Hepatocyte (in vitro differentiated cells): ENCODE results near the gene RASGRP3. TPM values are rescaled to one million over a fixed set of nuclear protein-coding genes. Genes with fewer than 3 reads are reported as not detected.

Experiments used
- DNase-seq: peaks from one replicate; pipeline ENCODE4 v3.0.0-alpha.2; 2016; ENCODE audit warnings: low spot score
- H2AFZ ChIP-seq: fragments of 200-600 bp; sonication (generic); 2 replicates; pipeline ENCODE4 v1.6.0; 2016; ENCODE audit warnings: antibody characterized with exemption, mild to moderate bottlenecking
- H3K27ac ChIP-seq: fragments of 200-600 bp; sonication (generic); 2 replicates; pipeline ENCODE4 v1.5.1; 2016; ENCODE audit warnings: mild to moderate bottlenecking
- H3K27me3 ChIP-seq: fragments of 200-600 bp; sonication (generic); 2 replicates; pipeline ENCODE4 v1.6.1; 2016
- H3K36me3 ChIP-seq: fragments of 200-600 bp; sonication (generic); replicated peaks from 2 replicates; pipeline ENCODE4 v1.5.1; 2016; ENCODE audit warnings: low read depth; ENCODE audit not compliant: insufficient read depth
- H3K4me1 ChIP-seq: fragments of 200-600 bp; sonication (generic); 2 replicates; pipeline ENCODE4 v1.5.1; 2016; ENCODE audit warnings: mild to moderate bottlenecking, moderate library complexity; ENCODE audit not compliant: insufficient read depth
- H3K4me2 ChIP-seq: fragments of 200-600 bp; sonication (generic); 2 replicates; pipeline ENCODE4 v1.6.0; 2016
- H3K4me3 ChIP-seq: fragments of 200-600 bp; sonication (generic); 2 replicates; pipeline ENCODE4 v1.5.1; 2016; ENCODE audit warnings: mild to moderate bottlenecking
- H3K79me2 ChIP-seq: fragments of 200-600 bp; sonication (generic); 2 replicates; pipeline ENCODE4 v1.6.0; 2017; ENCODE audit warnings: mild to moderate bottlenecking
- H3K9me2 ChIP-seq: fragments of 200-600 bp; sonication (generic); replicated peaks from 2 replicates; pipeline ENCODE4 v1.6.0; 2017; ENCODE audit warnings: mild to moderate bottlenecking; ENCODE audit not compliant: insufficient read depth
- H3K9me3 ChIP-seq: fragments of 200-600 bp; sonication (generic); 2 replicates; pipeline ENCODE4 v1.5.1; 2016; ENCODE audit warnings: low read depth, mild to moderate bottlenecking
- H4K20me1 ChIP-seq: fragments of 200-600 bp; sonication (generic); 2 replicates; pipeline ENCODE4 v1.6.0; 2016; ENCODE audit warnings: mild to moderate bottlenecking; ENCODE audit not compliant: insufficient read depth, poor library complexity, severe bottlenecking
- EZH2 ChIP-seq: fragments of 200-600 bp; sonication (generic); IDR thresholded peaks from 2 replicates; pipeline ENCODE4 v1.6.1; 2016; ENCODE audit warnings: antibody characterized with exemption, mild to moderate bottlenecking, borderline replicate concordance
- EZH2phosphoT487 ChIP-seq: fragments of 200-600 bp; sonication (generic); IDR thresholded peaks from one replicate; pipeline ENCODE4 v1.6.1; 2018; ENCODE audit warnings: antibody characterized with exemption, mild to moderate bottlenecking, low read depth, moderate library complexity; ENCODE audit not compliant: unreplicated experiment, severe bottlenecking
- WGBS: methylation state at CpG from one replicate; pipeline ENCODE4 v1.1.6; 2016; ENCODE audit warnings: low lambda C conversion rate; ENCODE audit errors: missing lambda C conversion rate; 5-methylcytosine and 5-hydroxymethylcytosine counted together
- polyA plus RNA-seq: library from polyadenylated mRNA; unstranded; fragments of >200 nt; fragmentation: Nextera tagmentation; extraction: Ambion mirVana; gene quantifications from 2 replicates; pipeline ENCODE4 v1.2.1, GENCODE V29; 2016
- total RNA-seq: library from RNA; depleted of rRNA; stranded (reverse); fragments of >200 nt; gene quantifications from 2 replicates; pipeline ENCODE4 v1.2.3, GENCODE V29; 2014
- TF ChIP-seq, protein P1 (sequence below): fragments of 200-600 bp; sonication (generic); IDR thresholded peaks from 2 replicates; pipeline ENCODE4 v1.5.1; 2016; ENCODE audit warnings: antibody characterized with exemption, mild to moderate bottlenecking; ENCODE audit not compliant: poor library complexity

RASGRP3 gene
- total and polyA plus RNA-seq, 2 experiments from 2014 or later: 1.7 to 8.6 TPM

DNA sequence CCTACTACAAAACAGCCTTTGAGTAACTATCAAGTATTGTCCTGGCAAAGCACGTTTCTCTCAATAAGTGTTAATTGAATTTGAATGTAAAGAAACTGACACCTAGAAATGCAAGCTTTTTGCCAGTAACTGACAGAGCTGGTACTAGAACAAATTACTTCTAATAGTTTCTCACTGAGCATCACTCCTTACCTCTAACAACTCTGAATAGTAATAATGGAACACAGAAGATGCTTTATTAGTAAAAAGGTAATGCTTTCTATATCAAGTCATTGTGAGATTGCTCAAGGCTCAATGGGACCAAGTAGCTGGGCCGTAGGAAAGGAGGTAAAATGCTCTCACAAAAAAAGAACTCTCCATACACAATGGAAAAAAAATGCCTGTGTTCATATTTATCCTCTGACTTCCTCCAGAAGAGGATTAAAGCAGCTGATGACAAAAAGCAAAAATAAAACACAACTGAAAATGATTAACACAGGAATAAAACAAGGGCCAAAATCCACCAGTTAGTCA, 11.8 kb downstream of the RASGRP3 start:
- H3K4me1 ChIP-seq: no peaks in the 10 kb centered on the region
- H3K27ac ChIP-seq: no peak overlapping the region
- no peaks in the 10 kb centered on the region for H3K9me2 ChIP-seq
- H2AFZ ChIP-seq: no peak overlapping the region
- no peaks in the 10 kb centered on the region for H3K9me3 ChIP-seq
- no peak overlapping the region for H3K4me3 ChIP-seq
- 62% methylated on average over 2 of the region's 2 CpGs for WGBS
- DNase-seq: no peak
- H3K27me3 ChIP-seq: no peaks in the 10 kb centered on the region
- no peaks in the 10 kb centered on the region for H3K79me2 ChIP-seq
- H4K20me1 ChIP-seq: no peaks in the 10 kb centered on the region
- no peak for TF ChIP-seq EZH2
- TF ChIP-seq, protein P1, sequence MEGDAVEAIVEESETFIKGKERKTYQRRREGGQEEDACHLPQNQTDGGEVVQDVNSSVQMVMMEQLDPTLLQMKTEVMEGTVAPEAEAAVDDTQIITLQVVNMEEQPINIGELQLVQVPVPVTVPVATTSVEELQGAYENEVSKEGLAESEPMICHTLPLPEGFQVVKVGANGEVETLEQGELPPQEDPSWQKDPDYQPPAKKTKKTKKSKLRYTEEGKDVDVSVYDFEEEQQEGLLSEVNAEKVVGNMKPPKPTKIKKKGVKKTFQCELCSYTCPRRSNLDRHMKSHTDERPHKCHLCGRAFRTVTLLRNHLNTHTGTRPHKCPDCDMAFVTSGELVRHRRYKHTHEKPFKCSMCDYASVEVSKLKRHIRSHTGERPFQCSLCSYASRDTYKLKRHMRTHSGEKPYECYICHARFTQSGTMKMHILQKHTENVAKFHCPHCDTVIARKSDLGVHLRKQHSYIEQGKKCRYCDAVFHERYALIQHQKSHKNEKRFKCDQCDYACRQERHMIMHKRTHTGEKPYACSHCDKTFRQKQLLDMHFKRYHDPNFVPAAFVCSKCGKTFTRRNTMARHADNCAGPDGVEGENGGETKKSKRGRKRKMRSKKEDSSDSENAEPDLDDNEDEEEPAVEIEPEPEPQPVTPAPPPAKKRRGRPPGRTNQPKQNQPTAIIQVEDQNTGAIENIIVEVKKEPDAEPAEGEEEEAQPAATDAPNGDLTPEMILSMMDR: no peak
- TF ChIP-seq EZH2phosphoT487: no peak
- no peaks in the 10 kb centered on the region for H3K36me3 ChIP-seq
- no peak overlapping the region for H3K4me2 ChIP-seq

DNA sequence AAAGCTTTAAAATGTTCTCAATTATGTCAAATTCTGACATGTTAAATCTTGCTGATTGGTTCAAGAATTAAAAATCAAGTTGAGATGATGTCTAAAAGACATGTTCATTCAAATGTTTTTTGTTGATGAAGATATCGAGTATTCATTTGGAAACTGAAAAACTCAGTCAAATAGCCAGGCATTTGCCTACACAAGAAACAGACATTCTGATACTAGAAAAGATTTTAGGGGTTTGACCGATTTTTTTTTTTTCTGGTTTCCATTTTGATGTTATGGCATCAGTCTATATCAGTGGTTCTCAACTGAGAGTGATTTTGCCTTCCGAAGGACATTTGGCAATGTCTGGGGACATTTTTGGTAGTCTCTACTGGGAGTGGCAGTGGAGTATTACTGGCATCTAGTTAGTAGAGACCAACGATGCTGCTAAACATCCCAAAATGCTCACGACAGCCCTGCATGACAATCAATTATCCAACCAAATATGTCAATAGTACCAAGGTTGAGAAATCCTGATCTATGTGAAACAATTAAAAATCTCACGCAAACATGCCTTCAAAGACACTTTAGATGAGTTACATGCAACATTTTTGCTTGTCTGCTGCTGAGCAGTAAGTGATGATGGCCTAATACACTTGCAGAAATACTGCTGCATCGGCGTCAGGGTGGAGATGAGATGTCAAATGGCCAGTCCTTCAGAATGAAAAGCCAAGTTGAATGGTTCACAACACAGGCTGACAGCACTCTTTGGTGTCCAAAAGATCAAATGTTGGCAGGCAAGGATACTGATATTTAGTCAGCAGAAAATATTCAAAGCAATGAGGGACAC, 12.5 kb downstream of the RASGRP3 start:
- Histone ChIP-seq H3K36me3 (no peaks in the 10 kb centered on the region), H3K4me2 (no peak overlapping the region), H3K9me2 (no peaks in the 10 kb centered on the region), H3K9me3 (no peaks in the 10 kb centered on the region), H3K27me3 (no peaks in the 10 kb centered on the region), H3K79me2 (no peaks in the 10 kb centered on the region), H3K4me1 (no peaks in the 10 kb centered on the region), H2AFZ (no peak overlapping the region), H3K4me3 (no peak overlapping the region), H3K27ac (no peak overlapping the region), H4K20me1 (no peaks in the 10 kb centered on the region)
- no peak for DNase-seq
- 93% methylated on average over 8 of the region's 8 CpGs for WGBS
- TF ChIP-seq EZH2phosphoT487 (no peak), EZH2 (no peak)
- TF ChIP-seq, protein P1: no peak

DNA sequence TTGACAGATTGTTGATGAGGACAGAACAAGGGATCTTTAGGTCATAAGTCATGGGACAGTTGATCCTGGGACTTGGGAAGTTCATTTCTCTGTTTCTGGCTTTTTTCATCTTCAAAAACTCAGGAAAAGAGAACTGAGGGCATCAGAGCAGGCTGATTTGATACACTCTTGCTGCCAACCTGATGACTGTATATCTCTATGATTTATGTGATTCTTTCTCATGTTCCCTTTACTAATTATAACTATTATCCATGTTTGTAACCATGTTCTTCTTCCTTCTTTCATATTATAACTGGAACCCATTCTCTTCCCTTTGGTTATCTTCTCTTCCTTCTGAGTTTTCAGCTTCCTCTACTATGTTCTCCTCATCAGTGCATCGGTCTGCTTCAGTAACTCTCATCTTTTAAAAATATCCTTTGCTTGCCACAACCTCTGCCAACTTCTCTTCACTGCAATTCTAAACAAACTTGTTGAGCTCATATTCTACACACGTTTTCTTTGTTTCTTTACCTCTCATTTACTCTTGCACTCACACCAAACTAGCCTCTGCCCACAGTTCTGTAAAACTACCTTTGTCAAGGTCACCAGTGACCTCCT, 13.5 kb downstream of the RASGRP3 start:
- 76% methylated on average over 2 of the region's 2 CpGs for WGBS
- H3K79me2 ChIP-seq: no peaks in the 10 kb centered on the region
- no peaks in the 10 kb centered on the region for H4K20me1 ChIP-seq

More for the DNA sequence above, 13.5 kb downstream of the RASGRP3 start:
- TF ChIP-seq, protein P1: no peak
- TF ChIP-seq EZH2 (no peak), EZH2phosphoT487 (no peak)
- H2AFZ ChIP-seq: no peak overlapping the region
- no peak overlapping the region for H3K4me2 ChIP-seq
- no peaks in the 10 kb centered on the region for H3K9me2 ChIP-seq
- no peak overlapping the region for H3K4me3 ChIP-seq
- no peaks in the 10 kb centered on the region for H3K27me3 ChIP-seq
- no peaks in the 10 kb centered on the region for H3K36me3 ChIP-seq
- H3K27ac ChIP-seq: no peak overlapping the region
- DNase-seq: no peak
- H3K4me1 ChIP-seq: no peaks in the 10 kb centered on the region
- H3K9me3 ChIP-seq: no peaks in the 10 kb centered on the region
